ENCODE measurements around the gene DBX1.

Gene DBX1

GRCh38 chr11:20126724-20127123 is 33.6 kb downstream of the DBX1 start:
- no peak for DNase-seq

GRCh38 chr11:20125927-20126326 is 34.3 kb downstream of the DBX1 start:
- DNase-seq, result no peak

- DNase-seq, result no peak
Observed at GRCh38 chr11:20122131-20122530, 38.1 kb downstream of the DBX1 start.

- DNase-seq, result no peak
Observed at GRCh38 chr11:20120134-20120925, 39.9 kb downstream of the DBX1 start.

GRCh38 chr11:20119315-20119714 is 41.0 kb downstream of the DBX1 start:
- no peak for DNase-seq

GRCh38 chr11:20118209-20118608 is 42.1 kb downstream of the DBX1 start:
- DNase-seq, result no peak

- no peak for DNase-seq
Observed at GRCh38 chr11:20117291-20117690, 43.0 kb downstream of the DBX1 start.

- no peak for DNase-seq
Observed at GRCh38 chr11:20116825-20117224, 43.5 kb downstream of the DBX1 start.

GRCh38 chr11:20114588-20114987 is 45.7 kb downstream of the DBX1 start:
- DNase-seq, result no peak

GRCh38 chr11:20113149-20113438 is 47.2 kb downstream of the DBX1 start:
- DNase-seq, result no peak

GRCh38 chr11:20112291-20113148 is 47.8 kb downstream of the DBX1 start:
- DNase-seq, result peak in 49 of 56 donors; percentile 13 to 90 (median 55)

GRCh38 chr11:20111871-20112270 is 48.4 kb downstream of the DBX1 start:
- no peak for DNase-seq

- peak in 12 of 56 donors; percentile 7 to 48 (median 10) for DNase-seq
Observed at GRCh38 chr11:20110908-20111669, 49.2 kb downstream of the DBX1 start.

- no peak for DNase-seq
Observed at GRCh38 chr11:20109731-20110445, 50.4 kb downstream of the DBX1 start.

All from amygdala (tissue), 56 donors.